Fibroblast of the conjunctiva (primary cell): ENCODE data around the gene ENDOV.
A peak's percentile ranks its signal among the peaks of the same experiment; 100 is the strongest.

Experiments
- DNase-seq: peaks from one replicate; pipeline ENCODE4 v3.0.0-alpha.2; 2010; ENCODE audit warnings: low read depth

The ENDOV gene

DNA sequence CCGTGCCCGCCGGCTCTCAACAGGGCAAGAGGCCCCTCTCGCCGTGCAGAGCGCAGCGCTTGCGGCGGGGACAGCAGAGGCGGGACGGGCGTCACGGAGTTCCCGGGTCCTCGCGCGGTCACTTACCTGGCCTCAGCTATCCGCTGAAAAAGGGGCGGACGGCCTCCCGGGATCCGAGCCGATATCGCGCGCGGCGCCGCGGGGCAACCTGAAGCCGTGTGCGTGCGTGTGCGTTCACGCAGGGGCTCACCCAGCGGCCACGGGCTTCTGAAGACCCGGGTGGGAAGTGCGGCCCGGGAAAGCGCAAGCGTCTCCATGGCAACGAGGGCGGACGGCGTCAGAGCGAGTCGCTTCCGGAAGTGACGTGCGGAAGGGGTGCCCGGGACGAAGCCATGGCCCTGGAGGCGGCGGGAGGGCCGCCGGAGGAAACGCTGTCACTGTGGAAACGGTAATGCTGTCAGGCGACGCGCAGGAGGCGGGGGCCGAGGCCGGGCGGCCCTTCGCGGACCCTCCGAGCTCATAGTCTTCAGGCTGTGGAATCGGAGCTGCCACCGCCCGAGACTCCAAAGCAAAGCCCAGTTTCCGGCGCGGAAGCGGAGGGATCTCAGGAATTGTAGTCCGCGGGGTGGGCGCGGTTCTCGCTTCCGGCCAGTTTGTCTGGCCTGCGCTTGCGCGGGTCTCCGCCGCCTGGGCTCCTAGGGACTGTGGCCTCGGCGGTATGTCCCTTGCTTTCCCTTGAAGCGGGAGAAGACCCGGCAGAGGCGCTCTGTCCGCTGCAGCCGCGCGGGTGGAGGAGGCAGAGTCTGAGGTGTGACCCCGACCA lies at the start of gene ENDOV:
TSS of gene ENDOV (plus strand) at position 365 of the 823 bp plus-strand sequence. CDS start at position 393, 28 bp downstream.
- peak; percentile 81 for DNase-seq

DNA sequence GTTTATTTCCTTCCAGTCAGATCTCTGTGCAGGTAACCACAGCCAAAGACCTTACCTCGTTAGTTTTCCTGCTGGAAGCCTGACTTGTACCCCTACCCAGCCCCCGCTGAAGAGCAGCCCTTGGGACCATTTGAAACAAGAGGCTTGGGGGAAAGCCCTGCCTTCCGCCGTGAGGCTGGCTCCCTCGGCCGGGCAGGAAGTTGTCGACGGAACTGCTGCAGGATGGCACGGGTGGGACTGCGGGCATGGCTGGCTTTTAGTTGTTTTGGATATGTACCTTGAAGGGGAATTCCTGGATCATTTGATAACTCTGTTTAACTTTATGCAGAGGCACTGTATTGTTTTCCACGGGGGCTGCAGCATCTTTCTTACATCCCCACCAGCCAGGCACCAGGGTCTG lies 49.0 kb upstream of the ENDOV start:
- no peak for DNase-seq

DNA sequence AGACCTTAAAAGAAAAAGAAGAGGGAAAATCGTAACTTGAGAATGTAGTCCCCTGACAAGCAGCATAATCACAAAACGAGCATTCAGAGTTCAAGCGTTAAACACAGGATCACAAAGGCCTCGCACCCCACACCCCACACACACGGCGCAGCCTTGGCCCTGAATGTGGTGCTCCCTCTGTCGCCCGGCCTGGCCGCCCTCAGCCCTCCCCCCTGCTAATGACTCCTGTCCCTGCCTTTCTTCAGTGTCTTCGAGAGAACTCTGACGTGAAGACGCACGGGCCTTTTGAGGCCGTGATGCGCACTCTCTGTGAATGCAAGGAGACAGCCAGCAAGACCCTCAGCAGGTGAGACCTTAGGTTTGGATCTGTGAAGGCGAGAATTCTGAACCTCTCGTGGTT lies 47.5 kb upstream of the ENDOV start:
- no peak for DNase-seq

DNA sequence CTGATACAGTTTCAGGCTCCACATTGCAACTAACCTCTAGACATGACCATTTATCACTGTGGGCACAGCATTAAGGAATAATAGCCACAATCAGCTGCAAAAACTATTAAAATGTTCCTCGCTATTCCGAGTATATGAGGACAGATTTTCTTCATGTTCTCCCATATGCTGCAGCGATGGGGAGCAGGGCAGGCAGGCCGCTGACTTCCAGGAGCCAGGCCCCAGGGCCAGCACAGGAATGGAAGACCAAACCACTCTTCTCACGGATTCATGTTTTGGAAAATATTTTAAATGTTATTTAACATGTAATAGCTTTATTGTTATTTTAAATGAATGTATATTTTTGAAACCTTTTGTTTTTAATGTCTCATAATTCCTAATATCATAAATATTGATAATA lies 43.8 kb upstream of the ENDOV start:
- no peak for DNase-seq

DNA sequence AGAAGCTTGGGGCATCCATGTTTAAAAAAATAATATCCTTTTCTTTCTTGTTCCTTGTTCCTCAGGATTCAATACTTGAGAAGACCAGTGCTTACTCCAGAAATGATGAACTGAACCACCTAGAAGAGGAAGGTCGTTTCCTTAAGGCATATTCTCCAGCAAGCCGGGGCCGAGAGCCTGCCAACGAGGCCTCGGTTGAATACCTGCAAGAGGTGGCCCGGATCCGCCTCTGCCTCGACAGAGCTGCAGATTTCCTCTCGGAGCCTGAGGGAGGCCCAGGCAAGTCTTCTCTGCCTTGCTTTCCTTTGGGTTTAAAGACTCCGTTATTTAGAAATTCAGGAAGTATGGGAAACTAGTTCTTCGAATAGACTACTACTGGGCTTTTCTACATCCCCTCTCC lies 42.5 kb upstream of the ENDOV start:
- DNase-seq = no peak

DNA sequence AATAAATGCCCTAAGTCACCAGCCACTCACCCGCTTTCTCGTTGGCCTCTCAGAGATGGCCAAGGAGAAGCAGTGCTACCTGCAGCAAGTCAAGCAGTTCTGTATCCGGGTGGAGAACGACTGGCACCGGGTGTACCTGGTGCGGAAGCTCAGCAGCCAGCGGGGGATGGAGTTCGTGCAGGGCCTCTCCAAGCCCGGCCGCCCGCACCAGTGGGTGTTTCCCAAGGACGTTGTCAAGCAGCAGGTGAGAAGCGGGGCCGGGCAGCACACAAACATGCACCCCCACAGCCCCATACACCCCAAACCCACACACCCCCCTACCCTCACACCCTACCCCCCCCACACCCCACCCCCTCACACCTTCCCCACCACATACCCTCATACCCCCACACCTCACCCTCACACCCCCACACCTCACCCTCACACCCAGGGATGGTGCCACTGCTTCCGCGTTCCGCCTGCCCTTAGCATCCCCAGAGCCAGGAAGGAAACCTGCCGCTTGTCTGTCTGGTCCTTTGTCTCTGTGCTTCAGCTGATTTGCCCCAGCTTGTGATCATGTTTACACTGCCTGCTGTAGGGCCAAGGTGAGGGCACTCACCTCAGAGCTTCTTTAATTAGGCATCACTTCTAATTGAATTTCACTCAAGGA lies 41.9 kb upstream of the ENDOV start:
- DNase-seq = no peak

DNA sequence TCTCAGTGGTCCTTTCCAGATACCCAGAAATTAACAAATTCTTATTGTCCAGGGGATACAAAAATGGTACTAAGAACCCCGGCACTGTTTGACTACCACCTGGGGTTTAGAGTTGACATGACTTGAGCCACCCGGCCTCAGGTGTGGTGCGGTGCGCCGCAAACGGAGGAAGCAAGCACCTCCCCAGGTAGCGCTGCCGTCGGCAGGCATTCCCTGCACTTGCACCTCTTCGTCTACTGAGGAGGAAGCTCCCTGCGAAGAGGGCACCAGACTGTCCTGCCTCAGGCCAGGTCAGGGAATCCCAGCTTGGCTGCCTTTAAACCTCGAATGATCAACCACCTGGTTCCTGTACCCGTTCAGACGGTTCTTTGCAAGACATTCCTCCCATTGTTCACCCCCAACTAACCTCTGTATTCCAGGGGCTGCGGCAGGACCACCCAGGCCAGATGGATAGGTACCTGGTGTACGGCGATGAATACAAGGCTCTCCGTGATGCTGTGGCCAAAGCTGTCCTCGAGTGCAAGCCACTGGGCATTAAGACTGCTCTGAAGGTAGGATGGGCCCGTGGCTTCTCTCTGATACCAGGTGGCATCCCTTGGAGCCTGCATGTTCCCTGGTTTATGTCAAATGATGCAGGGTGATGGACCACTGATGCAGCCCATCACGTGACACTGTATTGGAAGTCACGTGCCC lies 40.8 kb upstream of the ENDOV start:
- no peak for DNase-seq

DNA sequence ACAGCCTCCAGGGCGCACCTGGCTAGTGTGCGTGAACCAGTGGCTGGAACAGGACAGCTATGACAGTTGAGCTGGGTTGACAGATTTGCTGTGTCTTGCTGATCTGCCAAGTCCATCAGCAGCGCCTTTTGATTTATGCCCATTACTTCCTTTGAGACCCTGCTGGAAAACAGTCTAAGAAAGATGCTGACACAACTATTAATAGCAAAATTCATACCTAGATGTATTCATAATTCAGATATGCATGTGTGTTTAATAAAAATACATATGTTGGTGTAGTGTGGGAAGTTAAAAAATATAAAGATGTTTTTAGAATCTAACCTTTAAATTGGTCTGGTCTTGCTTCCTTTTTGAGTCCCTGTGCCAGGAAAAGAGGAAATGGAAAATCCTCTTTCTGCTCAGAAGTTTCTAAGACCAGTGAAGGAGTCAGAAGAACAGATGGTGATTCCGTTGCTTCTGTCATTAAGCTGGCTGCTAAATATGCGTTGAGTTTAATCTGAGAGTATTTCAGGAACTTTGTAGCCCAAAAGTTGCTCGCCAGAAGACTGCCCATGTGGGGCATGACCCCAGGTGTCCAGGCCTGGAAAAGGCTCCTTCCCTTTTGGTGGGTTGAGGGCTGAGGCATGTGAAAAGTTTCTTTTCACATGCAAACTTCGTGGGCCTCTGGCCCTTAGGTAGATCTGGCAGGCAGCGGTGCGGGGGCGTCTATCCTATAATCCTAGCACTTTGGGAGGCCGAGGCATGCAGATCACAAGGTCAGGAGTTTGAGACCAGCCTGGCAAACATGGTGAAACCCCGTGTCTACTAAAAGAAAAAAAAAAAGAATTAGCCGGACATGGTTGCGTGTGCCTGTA lies 40.0 kb upstream of the ENDOV start:
- DNase-seq = no peak

DNA sequence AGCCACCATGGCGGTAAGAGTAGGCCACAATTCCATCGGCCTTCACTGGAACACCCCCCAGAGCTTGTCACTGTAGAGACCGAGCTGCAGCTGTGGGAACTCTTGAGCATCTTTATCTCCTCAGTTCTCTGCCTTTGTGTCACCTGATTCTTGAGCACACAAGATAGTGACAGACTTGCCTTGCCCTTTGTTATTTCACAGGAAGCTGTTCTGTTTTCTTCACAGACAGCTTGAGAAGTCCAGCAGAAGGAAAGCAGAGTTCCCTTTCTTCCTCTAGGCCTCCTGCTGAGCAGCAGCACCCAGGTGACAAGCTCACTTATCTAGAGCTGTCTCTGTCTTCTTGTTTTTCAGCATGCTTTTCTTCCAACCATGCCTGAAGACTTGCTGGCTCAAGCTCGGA lies 38.4 kb upstream of the ENDOV start:
- DNase-seq = no peak

DNA sequence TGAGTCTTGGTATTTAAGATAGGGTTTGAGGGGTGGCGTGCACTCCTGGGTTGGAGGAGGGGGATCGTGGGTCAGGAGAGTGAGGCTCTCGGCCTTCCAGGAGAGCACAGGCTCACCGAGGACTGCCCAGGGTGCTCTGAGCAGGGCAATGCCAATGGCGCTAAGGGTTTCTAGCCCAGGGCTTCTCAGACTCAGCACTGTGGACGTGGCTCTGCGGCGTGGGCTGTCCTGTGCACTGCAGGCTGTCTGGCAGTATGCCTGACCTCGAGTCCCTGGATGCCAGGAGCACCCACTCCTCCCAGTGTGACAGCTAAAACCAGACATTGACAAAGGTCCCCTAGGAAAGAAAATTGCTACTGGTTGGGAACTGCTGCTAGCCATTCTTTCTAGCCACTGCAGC lies 37.2 kb upstream of the ENDOV start:
- no peak for DNase-seq

DNA sequence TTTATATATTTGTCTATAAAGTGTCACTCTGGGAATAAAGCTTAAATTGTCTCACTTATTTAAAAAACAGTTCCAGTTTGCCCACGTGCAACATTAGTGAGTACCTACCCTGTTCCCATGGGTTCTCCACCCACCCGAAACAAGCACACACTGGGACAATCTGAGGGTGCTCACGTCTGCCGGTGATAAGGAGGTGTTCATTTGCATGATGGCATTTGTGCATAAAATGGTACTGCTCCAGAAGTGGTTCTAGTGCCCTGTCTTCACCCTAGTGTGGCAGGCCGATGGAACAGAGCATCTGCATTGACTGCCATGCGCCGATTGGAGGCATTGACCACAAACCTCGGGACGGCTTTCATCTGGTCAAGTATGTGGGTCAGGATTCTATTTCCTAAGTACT lies 35.6 kb upstream of the ENDOV start:
- DNase-seq = no peak

DNA sequence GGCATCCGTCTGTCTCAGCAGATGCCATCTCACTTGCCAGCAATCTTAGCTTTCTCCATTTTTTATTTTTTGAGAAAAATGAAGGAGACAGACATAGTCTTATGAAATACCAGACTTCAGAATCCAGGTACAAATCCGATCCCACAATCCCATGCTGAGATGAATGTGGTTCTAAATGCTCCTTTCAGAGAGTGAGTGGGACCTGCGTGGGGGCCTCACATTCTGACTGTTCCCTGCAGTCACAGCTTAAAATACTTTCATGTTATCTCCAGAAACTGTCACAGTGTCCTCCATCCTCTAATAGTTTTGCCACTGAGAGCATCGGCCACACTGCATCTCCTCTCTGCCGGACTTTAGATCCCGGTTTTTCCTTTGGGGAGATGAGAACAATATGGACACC lies 34.9 kb upstream of the ENDOV start:
- no peak for DNase-seq

DNA sequence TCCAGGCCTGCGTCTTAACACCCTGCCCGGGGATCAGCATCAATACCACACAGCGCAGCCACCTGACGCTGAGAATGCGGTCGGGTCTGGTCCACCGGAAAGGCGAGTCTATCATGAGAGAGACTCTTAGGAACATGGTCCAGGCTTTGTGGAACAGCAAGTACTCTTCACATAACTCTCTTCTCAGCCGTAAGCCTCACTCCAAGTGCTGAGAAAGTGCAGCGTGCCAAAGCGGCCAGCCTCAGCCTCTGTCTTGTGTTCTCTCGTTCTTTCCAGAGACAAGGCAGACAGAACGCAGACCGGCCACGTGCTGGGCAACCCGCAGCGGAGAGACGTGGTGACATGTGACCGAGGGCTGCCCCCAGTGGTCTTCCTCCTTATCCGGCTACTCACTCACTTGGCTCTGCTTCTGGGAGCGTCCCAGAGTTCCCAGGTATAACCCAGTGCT lies 34.4 kb upstream of the ENDOV start:
- no peak for DNase-seq

DNA sequence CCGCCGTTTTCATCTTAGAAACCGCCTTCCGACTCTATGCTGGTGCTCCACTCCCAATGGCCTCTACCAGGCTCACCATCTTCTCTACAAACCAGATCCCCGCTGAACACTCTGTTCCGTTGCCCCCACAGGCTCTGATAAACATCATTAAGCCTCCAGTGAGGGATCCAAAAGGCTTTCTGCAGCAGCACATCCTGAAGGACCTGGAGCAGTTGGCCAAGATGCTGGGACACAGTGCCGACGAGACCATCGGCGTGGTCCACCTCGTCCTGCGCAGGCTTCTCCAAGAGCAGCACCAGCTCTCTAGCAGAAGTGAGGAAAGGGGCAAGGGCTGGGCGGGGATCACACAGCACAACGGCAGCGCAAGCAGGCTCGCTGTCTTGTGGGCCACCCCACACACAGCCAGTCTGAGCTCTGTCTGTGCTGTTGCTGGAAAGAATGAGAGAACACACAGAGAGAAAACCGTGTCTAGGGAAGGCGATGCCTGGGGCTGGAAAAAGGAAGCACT lies 33.5 kb upstream of the ENDOV start:
- DNase-seq = no peak

DNA sequence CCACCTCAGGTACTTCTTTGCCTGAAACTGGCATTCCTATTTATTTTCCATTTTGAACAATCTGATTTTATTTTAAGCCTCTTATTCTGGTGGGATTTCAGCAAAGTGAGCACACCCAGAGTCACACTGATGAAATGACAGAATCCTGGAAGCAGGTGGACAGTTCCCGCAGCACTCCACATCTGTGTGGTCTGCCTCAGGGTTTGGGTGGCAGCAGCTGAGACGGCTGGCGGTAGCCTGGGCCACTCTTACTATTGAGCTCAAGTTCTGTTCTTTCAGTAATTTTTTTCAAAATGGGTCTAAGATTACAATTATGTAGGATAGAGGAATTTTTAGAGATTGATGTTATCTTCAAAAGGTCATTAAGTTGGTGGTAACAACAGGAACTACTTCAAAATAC lies 32.5 kb upstream of the ENDOV start:
- no peak for DNase-seq

DNA sequence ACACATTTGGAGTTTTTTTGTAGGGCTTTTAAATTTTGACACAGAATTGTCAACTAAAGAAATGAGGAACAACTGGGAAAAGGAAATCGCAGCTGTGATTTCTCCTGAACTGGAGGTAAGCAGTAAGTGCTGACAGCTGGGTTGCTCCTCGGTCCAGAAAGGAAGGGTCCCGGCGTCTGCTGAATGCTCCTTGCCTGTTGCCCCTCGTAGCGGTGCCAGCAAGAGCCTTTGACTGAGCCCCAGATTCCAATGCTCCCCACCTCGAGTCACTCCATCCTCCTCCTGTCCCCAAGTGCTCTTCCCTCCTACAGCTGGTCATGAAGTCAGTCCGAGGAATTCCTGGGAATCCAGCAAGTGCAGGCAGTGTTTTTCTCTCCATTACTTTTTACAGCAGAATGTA lies 32.0 kb upstream of the ENDOV start:
- no peak for DNase-seq

DNA sequence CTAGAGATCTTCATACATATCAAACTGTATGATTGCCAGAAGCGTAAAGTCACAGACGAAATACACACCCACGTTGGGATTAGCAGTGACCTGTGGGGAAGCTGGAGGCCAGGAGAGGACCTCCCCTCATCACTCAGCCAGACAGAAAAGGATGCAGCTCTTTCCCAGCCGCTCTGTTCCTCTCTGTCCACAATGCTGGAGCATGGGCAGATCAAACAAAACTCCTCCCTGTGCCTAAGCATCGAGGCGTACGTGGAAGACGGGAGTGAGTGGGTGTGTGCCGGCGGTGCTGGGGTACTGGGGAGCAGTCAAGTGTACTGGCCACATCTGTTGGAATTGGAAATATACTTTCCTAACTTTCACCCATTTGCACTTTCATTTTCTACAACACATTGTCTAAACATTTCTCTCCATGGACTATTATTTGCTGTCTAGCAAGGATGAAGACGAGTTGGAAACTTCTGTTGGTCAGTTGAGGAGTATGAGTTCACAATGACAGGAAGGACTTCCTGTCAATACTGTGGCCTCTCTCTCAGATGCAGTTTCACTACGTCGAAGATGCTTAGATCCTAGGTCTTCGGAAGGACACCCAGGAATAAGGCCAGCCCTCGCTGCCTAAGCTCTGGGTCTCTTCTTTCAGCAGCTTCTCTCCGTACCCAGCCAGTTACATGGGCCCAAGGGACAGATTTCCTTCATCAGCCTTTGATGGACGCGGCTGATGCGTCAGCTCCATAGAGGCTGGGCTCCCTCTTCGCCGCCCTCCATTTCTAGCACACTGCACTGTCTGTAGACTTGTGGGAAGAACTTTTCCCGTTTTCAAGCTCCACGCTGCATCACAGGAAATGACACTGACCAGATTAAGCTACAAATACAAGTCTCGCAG lies 30.6 kb upstream of the ENDOV start:
- DNase-seq = no peak

DNA sequence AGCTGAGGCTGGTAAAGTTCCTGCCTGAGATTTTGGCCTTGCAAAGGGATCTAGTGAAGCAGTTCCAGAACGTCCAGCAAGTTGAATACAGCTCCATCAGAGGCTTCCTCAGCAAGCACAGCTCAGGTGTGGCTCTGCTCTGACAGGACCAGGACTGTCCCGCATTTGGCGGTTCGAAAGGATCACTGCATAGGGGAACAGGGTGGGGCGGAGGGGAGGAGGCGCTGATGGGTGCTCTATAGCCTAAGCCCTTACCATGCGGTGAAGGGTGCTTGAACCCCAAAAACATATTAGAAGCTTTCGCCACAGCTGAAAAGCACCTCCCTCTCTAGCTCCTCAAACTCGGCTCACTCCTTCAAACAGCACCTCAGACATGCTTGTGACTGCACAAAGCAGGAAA lies 29.9 kb upstream of the ENDOV start:
- DNase-seq = no peak

DNA sequence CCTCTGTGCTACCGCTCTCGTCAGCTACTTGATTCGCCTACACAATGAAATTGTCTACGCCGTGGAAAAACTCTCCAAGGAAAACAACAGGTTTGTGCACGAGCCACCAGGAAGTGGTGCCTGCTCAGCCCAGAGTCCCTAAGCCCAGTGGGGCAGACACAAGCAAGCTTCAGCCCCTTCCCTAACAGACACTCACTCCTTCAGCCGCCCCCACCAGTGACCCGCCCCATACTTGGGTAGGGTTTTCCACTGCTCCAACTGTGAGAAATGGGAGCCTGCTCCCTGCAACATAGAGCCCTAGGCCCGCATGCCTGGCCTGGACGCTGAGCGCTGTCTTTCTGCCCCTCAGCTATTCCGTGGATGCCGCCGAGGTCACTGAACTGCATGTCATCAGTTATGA lies 28.6 kb upstream of the ENDOV start:
- no peak for DNase-seq

DNA sequence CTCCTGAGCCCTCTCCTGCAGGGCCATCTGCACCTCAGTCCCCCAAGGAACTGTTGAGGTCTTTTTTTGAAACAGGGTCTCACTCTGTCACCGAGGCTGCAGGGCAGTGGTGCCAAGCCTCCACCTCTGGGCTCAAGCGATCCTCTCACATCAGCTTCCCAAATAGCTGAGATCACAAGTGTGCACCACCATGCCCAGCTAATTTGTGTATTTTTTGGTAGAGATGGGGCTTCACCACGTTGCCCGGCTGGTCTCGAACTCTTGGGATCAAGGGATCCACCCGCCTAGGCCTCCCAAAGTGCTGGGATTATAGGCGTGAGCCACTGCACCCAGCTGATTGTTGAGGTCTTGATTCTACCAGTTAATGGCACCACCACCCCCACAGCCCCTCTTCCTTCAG lies 27.9 kb upstream of the ENDOV start:
- no peak for DNase-seq

DNA sequence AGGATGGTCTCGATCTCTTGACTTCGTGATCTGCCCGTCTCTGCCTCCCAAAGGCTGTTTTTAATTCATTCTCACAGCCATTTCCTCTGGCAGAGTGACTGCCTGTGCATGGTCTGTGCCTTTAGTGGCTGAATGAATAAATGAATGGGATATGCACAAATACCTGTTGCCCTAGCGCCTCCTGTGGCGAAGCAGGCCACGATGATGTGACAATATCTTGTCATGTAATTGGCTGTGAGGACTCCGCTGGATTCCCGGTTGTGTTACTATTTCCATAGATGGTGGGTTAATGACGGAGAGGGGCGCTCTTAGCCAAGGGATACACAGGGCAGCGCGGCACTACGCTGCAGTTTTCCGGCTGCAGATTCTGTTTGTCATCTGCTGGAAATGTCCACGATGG lies 26.8 kb upstream of the ENDOV start:
- DNase-seq = no peak
